GM12874 (cell line): Measurements from ENCODE around the gene KLRK1.

ENCODE experiments used
- CTCF ChIP-seq: IDR thresholded peaks from 2 replicates; pipeline ENCODE4 v1.5.1; 2011; ENCODE audit warnings: low read depth, mild to moderate bottlenecking, control low read depth, low read length, moderate library complexity; ENCODE audit not compliant: insufficient read depth

Gene KLRK1

GRCh38 chr12:10400829-10401228 lies 11.0 kb upstream of the KLRK1 start:
- TF ChIP-seq CTCF, result no peak

- no peak for TF ChIP-seq CTCF
Observed at GRCh38 chr12:10398168-10398567, 8.3 kb upstream of the KLRK1 start.

GRCh38 chr12:10397296-10397695 lies 7.5 kb upstream of the KLRK1 start:
- no peak for TF ChIP-seq CTCF

- TF ChIP-seq CTCF, result no peak
Observed at GRCh38 chr12:10395390-10395998, 5.7 kb upstream of the KLRK1 start.

GRCh38 chr12:10393291-10393690 lies 3.5 kb upstream of the KLRK1 start:
- TF ChIP-seq CTCF, result no peak

GRCh38 chr12:10392394-10392930 lies 2.6 kb upstream of the KLRK1 start:
- TF ChIP-seq CTCF, result no peak

- no peak for TF ChIP-seq CTCF
Observed at GRCh38 chr12:10388624-10389413, 1.0 kb downstream of the KLRK1 start.
